A673 (cell line): ENCODE measurements around the gene SLIT3. TPM values are rescaled to one million over a fixed set of nuclear protein-coding genes. Genes with fewer than 3 reads are reported as not detected.

ENCODE experiments used
- BruUV-seq: library from RNA; stranded (reverse); fragments of 400-500 nt; replicated peaks from 2 replicates; lab custom pipeline; 2021; lab: Mats Ljungman, UMichigan
- CTCF ChIA-PET: fragments of 300-600 bp; sonication (Branson Sonifier 250); formaldehyde crosslinking; loops from one replicate; lab custom pipeline; 2022; ENCODE audit warnings: antibody characterized with exemption; lab: Charles Lee
- POLR2A ChIA-PET: fragments of 300-600 bp; sonication (Branson Sonifier 250); formaldehyde crosslinking; loops from one replicate; lab custom pipeline; 2022; ENCODE audit warnings: antibody characterized with exemption; ENCODE audit not compliant: low non-redundant PET; lab: Charles Lee
- DNase-seq: peaks from one replicate; pipeline ENCODE4 v3.0.0-alpha.2; 2015; ENCODE audit warnings: low spot score
- H3K27ac ChIP-seq: fragments of 200-600 bp; sonication (generic); 2 replicates; pipeline ENCODE4 v1.5.1; 2016; ENCODE audit warnings: mixed run types, low read depth, mild to moderate bottlenecking, mixed read lengths, antibody characterized with exemption, low read length; ENCODE audit not compliant: poor library complexity, severe bottlenecking
- H3K27me3 ChIP-seq: fragments of 200-600 bp; sonication (generic); replicated peaks from 2 replicates; pipeline ENCODE4 v1.6.1; 2017; ENCODE audit warnings: mixed run types, low read depth, mild to moderate bottlenecking, mixed read lengths, antibody characterized with exemption, low read length; ENCODE audit not compliant: insufficient read depth, poor library complexity
- H3K36me3 ChIP-seq: fragments of 200-600 bp; sonication (generic); 2 replicates; pipeline ENCODE4 v1.6.1; 2016; ENCODE audit warnings: mixed run types, mild to moderate bottlenecking, mixed read lengths, antibody characterized with exemption, low read length; ENCODE audit not compliant: insufficient read depth, poor library complexity, severe bottlenecking
- H3K4me1 ChIP-seq: fragments of 200-600 bp; sonication (generic); 2 replicates; pipeline ENCODE4 v1.6.1; 2017; ENCODE audit warnings: mixed run types, mild to moderate bottlenecking, mixed read lengths, antibody characterized with exemption, low read length; ENCODE audit not compliant: insufficient read depth, poor library complexity, severe bottlenecking
- H3K4me3 ChIP-seq: fragments of 200-600 bp; sonication (generic); 2 replicates; pipeline ENCODE4 v1.5.1; 2016; ENCODE audit warnings: low read depth, mixed run types, mild to moderate bottlenecking, mixed read lengths, low read length; ENCODE audit not compliant: poor library complexity, severe bottlenecking
- H3K9me3 ChIP-seq: fragments of 200-600 bp; sonication (generic); 2 replicates; pipeline ENCODE4 v1.6.1; 2016; ENCODE audit warnings: mixed run types, low read depth, mild to moderate bottlenecking, mixed read lengths, antibody characterized with exemption, low read length; ENCODE audit not compliant: poor library complexity, severe bottlenecking
- CTCF ChIP-seq: fragments of 300-800, 200-600 bp; sonication (generic); conservative IDR thresholded peaks from 2 replicates; pipeline ENCODE4 v1.5.1; 2017; ENCODE audit warnings: low read depth, mild to moderate bottlenecking, antibody characterized with exemption, low read length, moderate library complexity, mixed read lengths
- EZH2 ChIP-seq: fragments of 200-600 bp; sonication (generic); IDR thresholded peaks from 2 replicates; pipeline ENCODE4 v1.6.1; 2017; ENCODE audit warnings: borderline replicate concordance, low read depth, mild to moderate bottlenecking, mixed read lengths, antibody characterized with exemption, low read length; ENCODE audit not compliant: poor library complexity, severe bottlenecking
- intact Hi-C: fragments of 100-400 bp; cut with micrococcal nuclease; formaldehyde crosslinking; loops from one replicate; pipeline ENCODE4 v1.10.0; 2022; ENCODE audit not compliant: unreplicated experiment
- total RNA-seq: library from RNA; stranded (reverse); gene quantifications from 2 replicates; pipeline ENCODE4 v1.2.3, GENCODE V29; 2021

Gene SLIT3
- total RNA-seq, 1 experiment from 2014 or later, result not detected

- intact Hi-C loops, result no loop called here
- DNase-seq, result no peak
- H3K27me3 ChIP-seq, result peaks cover 90% of the 10 kb centered on the region
- CTCF ChIA-PET, result no interaction called here
- POLR2A ChIA-PET, result no interaction called here
- no peaks in the 10 kb centered on the region for H3K36me3 ChIP-seq
- H3K27ac ChIP-seq, result no peak overlapping the region
- no peaks in the 10 kb centered on the region for H3K9me3 ChIP-seq
- no peak overlapping the region for H3K4me3 ChIP-seq
- no peaks in the 10 kb centered on the region for H3K4me1 ChIP-seq
- BruUV-seq, result no TSS peak
- TF ChIP-seq CTCF (no peak), EZH2 (no peak)
Observed at GRCh38 chr5:168917947-168918600, 382.9 kb downstream of the SLIT3 start.

GRCh38 chr5:168916852-168917251 is 384.1 kb downstream of the SLIT3 start:
- Histone ChIP-seq H3K9me3 (no peaks in the 10 kb centered on the region), H3K4me1 (no peaks in the 10 kb centered on the region), H3K27me3 (peaks cover 94% of the 10 kb centered on the region), H3K27ac (no peak overlapping the region), H3K36me3 (no peaks in the 10 kb centered on the region), H3K4me3 (no peak overlapping the region)
- TF ChIP-seq CTCF, result no peak
- no peak for TF ChIP-seq EZH2
- ChIA-PET POLR2A (no interaction called here), CTCF (no interaction called here)
- DNase-seq, result no peak
- intact Hi-C loops, result no loop called here
- no TSS peak for BruUV-seq

- POLR2A ChIA-PET, result no interaction called here
- TF ChIP-seq CTCF, result no peak
- no peak for TF ChIP-seq EZH2
- BruUV-seq, result no TSS peak
- no peaks in the 10 kb centered on the region for H3K4me1 ChIP-seq
- H3K36me3 ChIP-seq, result no peaks in the 10 kb centered on the region
- intact Hi-C loops, result no loop called here
- no peak overlapping the region for H3K4me3 ChIP-seq
- no peaks in the 10 kb centered on the region for H3K9me3 ChIP-seq
- H3K27ac ChIP-seq, result no peak overlapping the region
- DNase-seq, result no peak
- peaks cover 94% of the 10 kb centered on the region for H3K27me3 ChIP-seq
- CTCF ChIA-PET, result no interaction called here
Observed at GRCh38 chr5:168916266-168916665, 384.7 kb downstream of the SLIT3 start.
